HUDEP-2 (cell line): ENCODE measurements around the gene ENTPD8.

Experiments used
- DNase-seq, 76 experiments: peaks; one replicate each; lab custom pipeline; 2025; ENCODE audit not compliant: unreplicated experiment in 76 of 76; lab: John Stamatoyannopoulos, UW

Gene ENTPD8

DNA sequence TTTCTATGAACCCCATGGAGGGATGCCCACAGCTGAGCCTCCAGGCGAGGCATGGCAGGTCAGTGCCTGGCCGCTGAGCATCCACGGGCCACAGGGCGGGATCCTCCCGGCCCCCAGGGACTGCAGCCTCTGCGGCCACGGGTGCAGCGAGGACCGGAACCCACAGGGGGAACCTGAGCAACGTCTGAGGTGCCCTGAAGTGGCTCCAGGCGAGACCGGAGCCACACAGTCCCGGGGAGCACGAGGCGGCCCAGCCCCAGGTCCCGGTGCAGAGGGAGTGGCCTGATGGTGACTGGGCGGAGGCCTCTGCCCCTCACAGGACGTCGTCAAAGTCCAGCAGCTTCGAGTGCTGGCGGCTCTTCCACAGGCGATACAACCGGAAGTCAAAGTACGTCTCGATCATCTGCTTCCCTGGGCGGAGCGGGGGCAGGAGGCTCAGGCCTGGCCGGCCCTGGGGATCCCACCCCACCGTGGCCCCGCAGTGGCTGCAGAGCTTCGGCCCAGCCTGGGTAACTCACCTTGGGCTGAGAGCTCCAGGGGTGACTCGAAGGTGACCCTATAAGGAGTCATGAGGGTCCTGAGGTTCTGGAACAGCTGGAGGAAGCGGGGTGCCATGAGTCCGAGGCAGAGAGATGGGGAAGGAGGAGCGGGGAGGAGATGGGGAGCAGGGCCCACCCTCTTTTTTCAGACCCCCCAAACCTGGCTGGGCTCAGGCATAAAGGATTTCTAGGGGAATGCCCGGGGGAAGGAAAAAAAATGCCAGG lies 8.1 kb upstream of the ENTPD8 start:
- DNase-seq = no peak

GRCh38 chr9:137448602-137448962 lies 7.4 kb upstream of the ENTPD8 start:
- no peak for DNase-seq

DNA sequence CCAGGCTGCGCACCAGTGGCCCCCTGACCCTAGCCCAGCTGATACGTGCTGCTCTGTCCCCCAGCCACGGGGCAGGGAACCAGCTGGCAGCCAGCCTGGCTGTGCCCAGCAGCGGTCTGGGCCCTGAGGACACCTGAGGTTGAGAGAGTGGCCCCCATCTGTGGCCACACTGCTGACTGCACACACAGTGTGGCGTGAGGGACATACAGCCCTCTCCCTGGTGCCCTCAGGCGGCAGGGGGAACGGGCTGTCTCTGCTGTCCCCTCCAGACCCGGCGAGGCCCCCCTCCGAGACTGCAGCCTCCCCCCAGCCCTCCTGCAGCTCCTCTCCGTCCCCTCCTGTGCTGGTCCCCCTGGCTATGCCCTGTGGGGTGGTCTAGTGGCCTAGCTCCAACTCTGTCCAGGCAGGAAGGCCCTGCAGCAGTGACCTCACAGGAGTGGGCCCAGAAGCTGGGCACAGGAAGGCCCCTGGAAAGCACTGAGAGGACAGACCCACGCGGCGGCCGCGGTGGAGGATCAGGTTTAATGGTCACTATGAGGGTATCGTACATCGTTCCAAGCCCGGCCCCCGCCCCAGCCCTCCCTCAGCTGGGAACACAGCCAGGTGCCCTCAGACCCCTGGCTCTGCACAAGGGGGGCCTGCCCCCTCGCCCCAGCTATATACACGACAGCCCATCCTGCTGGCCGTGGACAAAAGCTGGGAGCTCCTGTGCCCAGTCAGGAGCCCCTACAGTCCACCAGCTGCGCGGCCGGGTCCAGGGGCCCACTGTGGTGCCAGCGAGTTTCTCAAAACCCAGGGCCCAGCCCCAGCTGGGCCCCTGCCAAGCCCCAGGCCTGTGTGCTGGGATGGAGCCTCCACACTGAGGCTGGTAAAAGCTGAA lies 6.8 kb upstream of the ENTPD8 start:
- no peak for DNase-seq

DNA sequence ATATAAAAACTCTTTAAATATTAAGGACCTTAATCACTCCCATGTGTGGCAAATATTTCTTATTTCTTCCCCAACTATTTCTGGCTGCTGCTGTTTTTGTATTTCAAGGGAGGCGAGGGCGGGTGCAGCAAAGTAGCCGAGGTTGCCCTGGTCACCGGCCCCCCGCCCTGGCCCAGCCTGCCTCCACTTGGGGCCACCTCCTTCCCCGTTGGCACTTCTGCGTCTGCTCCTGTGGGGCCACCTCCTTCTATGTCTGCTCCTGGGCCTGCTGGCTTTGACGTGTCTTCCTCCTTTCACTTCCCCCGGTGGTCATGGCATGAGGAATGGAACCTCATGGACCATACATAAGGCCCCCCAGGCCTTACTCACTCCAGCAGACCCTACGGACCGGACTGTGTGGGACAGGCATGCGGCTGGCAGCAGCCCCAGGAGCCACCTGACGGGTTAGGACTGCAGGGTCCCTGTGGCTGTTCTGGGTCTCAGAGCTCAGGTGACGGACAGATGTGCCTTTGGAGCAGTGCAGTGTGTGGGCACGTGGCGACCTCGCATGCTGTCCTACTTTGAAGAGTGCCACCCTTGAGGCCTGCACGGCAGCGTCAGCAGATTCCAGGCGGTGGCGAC lies 5.8 kb upstream of the ENTPD8 start:
- no peak for DNase-seq

DNA sequence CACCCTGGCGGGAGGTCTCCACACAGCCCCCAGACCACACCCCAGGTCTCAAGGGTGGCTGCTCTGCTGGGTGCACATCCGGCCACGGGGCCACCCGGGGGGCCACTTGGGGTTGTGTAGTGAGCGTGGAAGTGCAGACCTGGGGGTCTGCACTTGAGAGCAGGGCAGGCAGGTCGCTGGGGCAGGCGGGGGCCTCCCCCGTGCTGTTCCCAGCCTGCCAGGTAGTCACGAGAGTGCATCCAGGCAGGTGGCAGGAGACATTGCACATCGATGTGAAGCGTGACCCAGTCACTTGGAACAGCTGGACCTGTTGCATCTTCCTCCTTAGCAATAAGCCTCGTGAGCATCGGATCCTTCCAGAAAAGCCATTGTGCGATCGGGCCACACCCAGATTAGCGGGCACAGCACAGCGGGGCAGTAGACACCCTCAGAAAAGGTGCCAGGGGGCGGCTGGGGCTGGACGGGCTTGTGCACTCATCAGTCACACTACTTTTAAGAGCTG lies 4.8 kb upstream of the ENTPD8 start:
- no peak for DNase-seq

- peak in 66 of 76 experiments; percentile 10 to 86 (median 60) for DNase-seq
Observed at GRCh38 chr9:137445275-137445807, 4.2 kb upstream of the ENTPD8 start.

DNA sequence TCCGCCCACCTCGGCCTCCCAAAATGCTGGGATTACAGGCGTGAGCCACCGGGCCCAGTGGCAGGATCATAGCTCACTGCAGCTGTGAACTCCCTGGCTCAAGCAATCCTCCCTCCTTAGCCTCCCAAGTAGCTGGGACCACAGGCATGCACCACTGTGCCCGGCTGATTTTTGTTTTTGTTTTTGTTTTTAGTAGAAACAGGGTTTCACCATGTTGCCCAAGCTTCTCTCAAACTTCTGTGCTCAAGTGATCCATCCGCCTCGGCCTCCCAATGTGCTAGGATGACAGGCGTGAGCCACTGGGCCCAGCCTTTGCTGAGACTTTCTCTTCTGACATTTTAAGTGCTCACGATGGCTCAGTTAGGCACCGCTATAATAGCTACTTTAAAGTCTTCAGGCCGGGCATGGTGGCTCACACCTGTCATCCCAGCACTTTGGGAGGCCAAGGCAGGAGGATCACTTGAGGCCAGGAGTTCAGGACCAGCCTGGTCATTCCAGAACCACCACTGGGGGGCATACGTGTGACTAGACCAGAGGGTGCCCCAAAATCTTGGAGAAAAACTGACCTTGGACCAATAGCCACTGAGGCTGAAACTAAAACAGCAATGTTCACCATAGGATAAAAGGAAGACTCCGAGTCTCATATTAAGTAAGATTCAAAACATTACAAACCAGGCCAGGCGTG lies 3.1 kb upstream of the ENTPD8 start:
- DNase-seq = no peak

GRCh38 chr9:137441935-137442321 lies 771 bp upstream of the ENTPD8 start:
- no peak for DNase-seq

DNA sequence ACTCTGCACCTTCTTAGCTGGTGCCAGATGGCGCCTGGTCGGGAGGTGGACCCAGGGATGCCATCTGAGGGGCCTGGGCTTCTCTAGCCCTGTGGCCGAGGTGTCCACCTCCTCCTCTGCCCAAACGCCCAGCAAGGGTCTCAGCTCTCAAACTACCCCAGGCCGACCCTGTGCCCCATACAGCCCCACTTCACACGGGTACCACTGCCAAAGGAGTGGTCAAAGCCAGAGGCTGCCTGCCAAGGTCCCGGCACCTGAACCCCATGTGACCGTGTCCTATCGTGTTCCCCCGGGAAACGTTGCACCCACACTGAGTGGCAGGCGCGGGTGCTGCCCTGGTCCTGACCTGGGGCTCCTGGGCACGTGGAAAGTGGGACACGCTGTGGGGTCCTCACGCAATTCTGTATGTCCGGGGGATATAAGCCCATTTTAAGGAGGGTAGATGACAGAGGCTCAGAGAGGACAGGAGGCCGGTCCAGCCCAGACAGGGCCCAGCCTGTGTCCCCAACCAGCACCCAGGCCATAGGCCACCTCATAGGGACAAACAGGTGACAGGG lies 1.9 kb downstream of the ENTPD8 start:
- no peak for DNase-seq

DNA sequence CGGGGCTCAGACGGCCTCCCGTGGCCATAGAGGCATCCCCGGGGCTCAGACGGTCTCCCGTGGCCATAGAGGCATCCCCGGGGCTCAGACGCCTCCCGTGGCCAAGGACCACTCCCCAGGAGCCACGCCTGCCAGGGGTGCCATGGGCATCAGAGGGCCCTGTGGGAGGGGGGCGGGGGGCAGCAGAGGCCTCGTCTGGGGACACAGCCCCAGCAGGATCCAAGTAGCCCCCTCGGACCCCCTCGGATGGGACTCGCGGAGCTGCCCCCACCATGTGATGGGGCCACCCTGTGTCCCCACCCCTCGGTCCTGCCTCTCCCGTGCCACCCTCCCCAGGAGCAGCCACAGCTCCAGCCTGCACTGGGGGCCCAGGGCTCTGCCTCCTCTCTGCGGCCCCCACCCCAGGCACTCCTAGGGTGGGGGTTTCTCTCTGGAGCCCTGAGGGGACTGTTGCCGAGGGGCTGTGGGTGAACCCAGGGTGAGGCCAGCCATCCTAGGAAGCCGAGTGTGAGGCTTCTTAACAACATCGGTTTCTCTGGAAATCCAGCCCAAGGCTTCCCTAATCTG lies 2.5 kb downstream of the ENTPD8 start:
- no peak for DNase-seq

DNA sequence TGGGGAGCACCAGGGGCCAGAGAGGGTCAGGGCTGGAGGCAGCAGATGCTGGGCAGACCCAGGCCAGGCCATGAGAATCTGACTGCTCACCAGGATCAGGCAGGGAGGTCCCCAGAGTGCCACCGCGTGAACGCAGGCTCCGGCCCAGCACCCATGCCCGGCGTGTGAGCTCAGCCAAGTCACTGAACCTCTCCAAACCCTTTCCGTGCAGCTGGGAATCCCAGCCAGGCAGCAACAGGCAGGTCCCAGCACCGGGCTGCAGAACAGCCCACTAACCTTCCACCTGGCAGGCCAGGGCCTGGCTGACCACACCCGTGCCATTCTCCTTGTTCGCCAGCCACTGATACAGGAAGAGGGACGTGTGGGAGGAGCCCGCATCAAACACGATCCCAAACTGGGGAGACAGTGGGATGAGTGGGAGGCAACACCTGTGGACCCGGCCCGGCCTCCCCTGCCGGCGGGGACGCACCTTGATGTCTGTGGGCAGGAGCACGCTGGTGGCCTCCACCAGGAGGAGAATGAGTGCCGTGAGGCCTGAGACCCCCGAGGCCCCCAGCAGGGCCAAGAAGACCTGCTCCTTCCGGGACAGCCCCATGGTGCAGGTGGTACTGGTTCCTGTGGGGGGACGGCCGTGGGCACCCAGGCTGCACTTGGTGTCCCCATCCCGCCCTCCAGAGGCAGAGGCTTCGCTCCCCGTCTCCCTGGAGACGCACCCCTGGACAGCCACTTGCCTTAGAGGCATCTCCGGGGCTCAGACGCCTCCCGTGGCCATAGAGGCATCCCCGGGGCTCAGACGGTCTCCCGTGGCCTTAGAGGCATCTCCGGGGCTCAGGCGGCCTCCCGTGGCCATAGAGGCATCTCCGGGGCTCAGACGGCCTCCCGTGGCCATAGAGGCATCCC lies 3.2 kb downstream of the ENTPD8 start:
- no peak for DNase-seq

DNA sequence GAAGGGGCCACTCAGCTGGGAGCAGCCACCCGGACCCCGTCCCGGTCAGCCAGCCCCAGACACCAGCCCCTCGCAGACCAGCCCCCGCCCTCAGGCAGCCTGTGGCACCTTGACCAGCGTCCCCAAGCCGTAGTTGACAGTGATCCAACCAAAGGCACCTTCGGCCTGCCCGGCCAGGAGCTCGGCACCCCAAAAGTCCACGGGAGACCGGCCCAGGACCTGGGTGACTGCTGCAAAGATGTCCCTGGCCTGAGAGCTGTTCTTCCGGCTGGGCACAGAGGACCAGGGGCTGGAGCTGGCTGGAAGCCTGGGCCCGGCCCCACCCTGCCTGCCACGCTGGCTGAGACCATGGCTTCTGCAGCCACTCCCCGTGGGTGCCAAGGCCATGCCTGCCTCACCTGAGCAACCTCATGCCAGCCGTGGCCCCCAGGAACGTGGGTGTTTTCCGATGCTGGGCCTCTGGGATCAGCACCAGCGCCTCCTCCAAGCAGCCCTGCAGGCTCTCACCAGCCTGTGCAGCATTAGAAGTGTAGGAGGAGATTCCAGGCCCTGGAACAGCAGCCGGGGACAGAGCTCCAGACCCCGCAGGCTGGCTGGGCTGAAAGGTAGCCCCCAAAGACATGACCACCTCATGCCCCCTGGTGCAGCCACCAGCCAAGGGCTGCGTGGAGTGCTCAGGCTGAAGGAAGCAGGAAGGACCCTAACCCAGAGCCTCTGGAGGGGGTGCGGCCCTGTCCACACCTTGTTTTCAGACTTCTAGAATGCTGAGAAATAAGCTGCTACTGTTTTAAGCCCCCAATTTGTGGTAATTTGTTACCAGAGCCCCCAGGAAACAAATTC lies 4.2 kb downstream of the ENTPD8 start:
- no peak for DNase-seq

DNA sequence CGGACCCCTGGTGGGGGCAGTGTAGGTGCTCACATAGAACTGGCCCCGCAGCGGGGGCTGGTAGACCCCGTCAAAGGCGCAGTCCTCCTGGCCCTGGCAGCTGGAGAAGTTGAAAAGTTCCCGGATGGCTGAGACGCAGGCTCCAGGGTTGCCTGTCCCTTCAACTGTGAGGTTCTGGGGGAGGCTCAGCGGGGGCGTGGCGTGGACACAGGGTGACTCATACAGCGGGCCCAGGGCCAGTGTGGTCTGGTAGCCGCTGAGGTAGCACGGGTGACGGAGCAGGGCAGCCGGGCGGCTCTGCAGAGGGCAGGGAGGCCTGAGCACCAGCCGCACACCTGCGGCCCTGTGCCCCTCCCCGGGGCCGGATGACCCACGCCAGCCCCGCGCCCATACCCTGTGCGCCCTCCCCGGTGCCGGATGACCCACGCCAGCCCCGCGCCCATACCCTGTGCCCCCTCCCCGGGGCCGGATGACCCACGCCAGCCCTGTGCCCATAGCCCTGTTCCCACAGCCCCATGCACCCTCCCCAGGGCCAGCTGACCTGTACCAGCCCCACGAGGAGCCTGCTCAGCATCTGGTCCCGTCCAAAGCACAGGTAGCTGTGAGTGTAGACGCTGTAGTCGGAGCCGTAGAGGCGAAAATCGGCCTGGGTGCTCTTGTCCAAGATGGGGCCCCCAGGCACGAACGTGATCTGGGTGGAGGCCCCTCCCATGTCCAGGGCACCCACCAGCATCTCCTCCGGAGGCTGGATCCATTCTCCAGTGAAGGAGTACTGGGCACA lies 5.0 kb downstream of the ENTPD8 start:
- DNase-seq = peak in 69 of 76 experiments; percentile 9 to 93 (median 71)

GRCh38 chr9:137435381-137435891 lies 5.7 kb downstream of the ENTPD8 start:
- no peak for DNase-seq

- DNase-seq = no peak
Observed at GRCh38 chr9:137434498-137435380, 6.4 kb downstream of the ENTPD8 start.

DNA sequence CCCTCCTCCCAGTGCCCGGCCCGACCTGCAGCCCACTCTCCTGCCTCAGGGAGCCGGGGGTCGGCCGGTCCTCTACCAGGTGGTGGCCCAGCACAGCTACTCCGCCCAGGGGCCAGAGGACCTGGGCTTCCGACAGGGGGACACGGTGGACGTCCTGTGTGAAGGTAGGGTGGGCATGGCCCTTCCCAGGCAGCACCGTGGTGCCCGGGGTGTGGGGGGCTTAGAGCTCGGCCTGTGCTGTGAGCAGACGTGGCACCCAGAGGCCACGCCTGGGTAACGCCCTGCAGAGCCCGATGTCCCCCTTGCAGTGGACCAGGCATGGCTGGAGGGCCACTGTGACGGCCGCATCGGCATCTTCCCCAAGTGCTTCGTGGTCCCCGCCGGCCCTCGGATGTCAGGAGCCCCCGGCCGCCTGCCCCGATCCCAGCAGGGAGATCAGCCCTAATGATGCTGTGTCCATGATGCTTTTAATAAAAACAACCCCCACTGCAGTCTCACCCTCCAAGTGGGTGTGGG lies 7.2 kb downstream of the ENTPD8 start:
- DNase-seq = no peak
